ENCODE results near the gene SIN3A.

DNA sequence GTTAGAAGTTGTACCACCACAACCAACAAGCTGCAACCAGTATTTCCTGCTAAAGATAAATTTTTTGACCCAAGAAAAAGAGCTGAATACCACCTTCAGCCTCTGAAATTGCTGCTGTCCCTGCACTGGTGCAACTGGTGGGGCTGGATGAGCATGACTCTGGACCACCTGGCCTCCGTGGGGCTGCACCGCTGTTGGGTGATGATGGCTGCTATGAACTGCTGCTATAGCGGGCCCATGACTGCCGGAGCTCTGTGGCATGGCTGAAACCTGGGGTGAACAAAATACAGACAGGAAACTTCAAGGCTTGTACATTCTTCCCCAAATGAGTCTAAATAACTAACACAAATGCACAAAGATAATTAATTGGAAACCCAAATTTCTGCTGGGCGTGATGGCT lies 28.9 kb downstream of the SIN3A start:
- TF ChIP-seq, protein P1, sequence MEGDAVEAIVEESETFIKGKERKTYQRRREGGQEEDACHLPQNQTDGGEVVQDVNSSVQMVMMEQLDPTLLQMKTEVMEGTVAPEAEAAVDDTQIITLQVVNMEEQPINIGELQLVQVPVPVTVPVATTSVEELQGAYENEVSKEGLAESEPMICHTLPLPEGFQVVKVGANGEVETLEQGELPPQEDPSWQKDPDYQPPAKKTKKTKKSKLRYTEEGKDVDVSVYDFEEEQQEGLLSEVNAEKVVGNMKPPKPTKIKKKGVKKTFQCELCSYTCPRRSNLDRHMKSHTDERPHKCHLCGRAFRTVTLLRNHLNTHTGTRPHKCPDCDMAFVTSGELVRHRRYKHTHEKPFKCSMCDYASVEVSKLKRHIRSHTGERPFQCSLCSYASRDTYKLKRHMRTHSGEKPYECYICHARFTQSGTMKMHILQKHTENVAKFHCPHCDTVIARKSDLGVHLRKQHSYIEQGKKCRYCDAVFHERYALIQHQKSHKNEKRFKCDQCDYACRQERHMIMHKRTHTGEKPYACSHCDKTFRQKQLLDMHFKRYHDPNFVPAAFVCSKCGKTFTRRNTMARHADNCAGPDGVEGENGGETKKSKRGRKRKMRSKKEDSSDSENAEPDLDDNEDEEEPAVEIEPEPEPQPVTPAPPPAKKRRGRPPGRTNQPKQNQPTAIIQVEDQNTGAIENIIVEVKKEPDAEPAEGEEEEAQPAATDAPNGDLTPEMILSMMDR (IDR thresholded peaks at IDR 0.05), result no peak
- TF ChIP-seq POLR2AphosphoS5 (IDR thresholded peaks at IDR 0.05; ENCODE audit: low read depth, low read length) (no peak), SIN3A (IDR thresholded peaks at IDR 0.05; ENCODE audit: borderline replicate concordance, insufficient read depth, low read depth, low read length) (no peak)
- TF ChIP-seq, protein P2, sequence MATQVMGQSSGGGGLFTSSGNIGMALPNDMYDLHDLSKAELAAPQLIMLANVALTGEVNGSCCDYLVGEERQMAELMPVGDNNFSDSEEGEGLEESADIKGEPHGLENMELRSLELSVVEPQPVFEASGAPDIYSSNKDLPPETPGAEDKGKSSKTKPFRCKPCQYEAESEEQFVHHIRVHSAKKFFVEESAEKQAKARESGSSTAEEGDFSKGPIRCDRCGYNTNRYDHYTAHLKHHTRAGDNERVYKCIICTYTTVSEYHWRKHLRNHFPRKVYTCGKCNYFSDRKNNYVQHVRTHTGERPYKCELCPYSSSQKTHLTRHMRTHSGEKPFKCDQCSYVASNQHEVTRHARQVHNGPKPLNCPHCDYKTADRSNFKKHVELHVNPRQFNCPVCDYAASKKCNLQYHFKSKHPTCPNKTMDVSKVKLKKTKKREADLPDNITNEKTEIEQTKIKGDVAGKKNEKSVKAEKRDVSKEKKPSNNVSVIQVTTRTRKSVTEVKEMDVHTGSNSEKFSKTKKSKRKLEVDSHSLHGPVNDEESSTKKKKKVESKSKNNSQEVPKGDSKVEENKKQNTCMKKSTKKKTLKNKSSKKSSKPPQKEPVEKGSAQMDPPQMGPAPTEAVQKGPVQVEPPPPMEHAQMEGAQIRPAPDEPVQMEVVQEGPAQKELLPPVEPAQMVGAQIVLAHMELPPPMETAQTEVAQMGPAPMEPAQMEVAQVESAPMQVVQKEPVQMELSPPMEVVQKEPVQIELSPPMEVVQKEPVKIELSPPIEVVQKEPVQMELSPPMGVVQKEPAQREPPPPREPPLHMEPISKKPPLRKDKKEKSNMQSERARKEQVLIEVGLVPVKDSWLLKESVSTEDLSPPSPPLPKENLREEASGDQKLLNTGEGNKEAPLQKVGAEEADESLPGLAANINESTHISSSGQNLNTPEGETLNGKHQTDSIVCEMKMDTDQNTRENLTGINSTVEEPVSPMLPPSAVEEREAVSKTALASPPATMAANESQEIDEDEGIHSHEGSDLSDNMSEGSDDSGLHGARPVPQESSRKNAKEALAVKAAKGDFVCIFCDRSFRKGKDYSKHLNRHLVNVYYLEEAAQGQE (IDR thresholded peaks at IDR 0.05; ENCODE audit: insufficient read depth in 1 of 2, low read depth in 2 of 2, low read length in 1 of 2), result no peak

Data from Panc1 (cell line).